Activated naive CD8-positive, alpha-beta T cell treated with anti-CD3 and anti-CD28 coated beads, Interleukin-2, amount 50 U/mL, for 24 hours (primary cell): ENCODE data around the gene NPY2R.

Experiments
- ATAC-seq: fragments of 150-1000 bp; cut with Tn5 transposase; one replicate; pipeline ENCODE4 v1.10.0; 2021
- DNase-seq: peaks from one replicate; pipeline ENCODE4 v3.0.0; 2021
- H3K27ac Mint-ChIP-seq: one replicate; pipeline ENCODE4 v1.8.0; 2021; ENCODE audit warnings: mild to moderate bottlenecking, mixed read lengths
- H3K27me3 Mint-ChIP-seq: one replicate; pipeline ENCODE4 v1.8.0; 2021; ENCODE audit warnings: mixed read lengths
- H3K36me3 Mint-ChIP-seq: one replicate; pipeline ENCODE4 v1.8.0; 2021; ENCODE audit warnings: low read depth, mixed read lengths
- H3K4me1 Mint-ChIP-seq: one replicate; pipeline ENCODE4 v1.8.0; 2021; ENCODE audit warnings: mixed read lengths
- H3K4me3 Mint-ChIP-seq: one replicate; pipeline ENCODE4 v1.8.0; 2021; ENCODE audit warnings: mild to moderate bottlenecking, moderate library complexity, mixed read lengths
- H3K9me3 Mint-ChIP-seq: one replicate; pipeline ENCODE4 v1.8.0; 2021; ENCODE audit warnings: mixed read lengths

NPY2R gene

GRCh38 chr4:155232432-155232831 lies 24.0 kb downstream of the NPY2R start:
- no peaks in the 10 kb centered on the region for H3K4me1 Mint-ChIP-seq
- no peak for ATAC-seq
- peaks cover 2% of the 10 kb centered on the region for H3K27me3 Mint-ChIP-seq
- H3K27ac Mint-ChIP-seq = no peak overlapping the region
- no peaks in the 10 kb centered on the region for H3K9me3 Mint-ChIP-seq
- no peaks in the 10 kb centered on the region for H3K36me3 Mint-ChIP-seq
- H3K4me3 Mint-ChIP-seq = no peak overlapping the region
- no peak for DNase-seq

DNA sequence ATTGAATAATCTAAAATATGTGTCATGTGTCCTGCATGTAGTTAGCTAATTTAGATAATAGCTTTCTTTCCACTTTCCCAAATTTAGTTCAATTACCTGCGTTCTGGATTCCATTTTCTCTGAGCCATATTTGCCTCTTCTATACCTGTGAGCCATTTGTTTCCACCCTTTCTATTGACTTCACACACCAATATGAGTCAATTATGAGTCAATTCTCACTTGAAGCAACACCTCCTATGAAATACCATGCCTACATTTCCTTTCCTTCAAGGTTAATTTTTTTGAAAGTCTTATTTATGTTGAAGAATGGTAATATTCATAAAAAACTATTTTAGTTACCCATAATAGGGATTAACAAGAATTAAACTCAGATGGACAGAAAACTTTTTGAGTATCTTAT lies 25.8 kb downstream of the NPY2R start:
- ATAC-seq = no peak
- Mint-ChIP-seq H3K4me1 (no peaks in the 10 kb centered on the region), H3K27me3 (peaks cover 2% of the 10 kb centered on the region), H3K4me3 (no peak overlapping the region), H3K27ac (no peak overlapping the region), H3K36me3 (no peaks in the 10 kb centered on the region), H3K9me3 (no peaks in the 10 kb centered on the region)
- no peak for DNase-seq

DNA sequence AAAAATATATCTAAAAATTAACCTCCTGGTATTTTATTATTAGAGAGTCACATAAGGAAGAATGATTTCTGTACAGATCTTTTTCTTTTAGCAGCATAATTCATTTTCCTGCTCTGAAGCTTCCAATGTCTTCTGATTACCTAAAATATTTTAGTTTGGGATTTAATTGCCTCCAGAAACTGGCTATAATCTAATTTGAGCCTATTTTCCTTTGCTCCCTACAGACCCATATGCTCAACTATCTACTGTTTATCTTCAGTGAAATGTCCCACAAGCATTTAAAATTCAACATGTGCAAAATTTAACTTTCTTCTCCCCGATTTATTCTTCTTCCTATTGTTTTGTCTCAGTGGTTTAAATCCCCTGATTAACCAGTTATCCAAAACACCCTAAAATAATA lies 29.1 kb downstream of the NPY2R start:
- DNase-seq (no peak), ATAC-seq (no peak)
- H3K27me3 Mint-ChIP-seq = peaks cover 2% of the 10 kb centered on the region
- H3K27ac Mint-ChIP-seq = no peak overlapping the region
- no peaks in the 10 kb centered on the region for H3K36me3 Mint-ChIP-seq
- no peak overlapping the region for H3K4me3 Mint-ChIP-seq
- H3K4me1 Mint-ChIP-seq = no peaks in the 10 kb centered on the region
- peaks cover 6% of the 10 kb centered on the region for H3K9me3 Mint-ChIP-seq

GRCh38 chr4:155241225-155241624 lies 32.8 kb downstream of the NPY2R start:
- Mint-ChIP-seq H3K9me3 (peaks cover 6% of the 10 kb centered on the region), H3K36me3 (no peaks in the 10 kb centered on the region), H3K4me1 (no peaks in the 10 kb centered on the region), H3K27me3 (no peaks in the 10 kb centered on the region), H3K4me3 (no peak overlapping the region), H3K27ac (no peak overlapping the region)
- DNase-seq (no peak), ATAC-seq (no peak)

GRCh38 chr4:155241664-155242063 lies 33.2 kb downstream of the NPY2R start:
- Mint-ChIP-seq H3K27ac (no peak overlapping the region), H3K36me3 (no peaks in the 10 kb centered on the region), H3K27me3 (no peaks in the 10 kb centered on the region), H3K4me1 (no peaks in the 10 kb centered on the region), H3K4me3 (no peak overlapping the region), H3K9me3 (peaks cover 6% of the 10 kb centered on the region)
- no peak for DNase-seq
- no peak for ATAC-seq

DNA sequence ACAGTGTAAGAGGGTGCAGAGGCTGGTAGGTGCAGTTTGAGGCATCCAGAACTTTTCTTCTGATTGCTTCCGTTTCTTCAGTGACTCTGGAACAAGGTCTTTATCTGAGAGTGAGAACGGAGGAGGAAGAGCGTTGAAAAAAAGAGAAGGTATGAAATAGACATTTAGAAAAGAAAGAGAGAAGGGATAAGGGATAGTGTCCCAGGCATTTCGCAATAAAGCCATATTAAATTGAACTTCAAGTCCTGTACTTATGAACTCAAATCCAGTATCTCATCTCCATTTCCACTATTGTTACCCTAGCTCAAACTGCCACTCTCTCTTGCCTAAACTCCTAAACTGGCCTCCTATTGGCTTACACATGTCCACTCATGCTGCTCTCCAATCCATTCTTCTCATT lies 36.7 kb downstream of the NPY2R start:
- Mint-ChIP-seq H3K27me3 (peaks cover 2% of the 10 kb centered on the region), H3K4me1 (no peaks in the 10 kb centered on the region), H3K9me3 (peaks cover 6% of the 10 kb centered on the region), H3K4me3 (no peak overlapping the region), H3K36me3 (no peaks in the 10 kb centered on the region), H3K27ac (no peak overlapping the region)
- no peak for ATAC-seq
- no peak for DNase-seq

DNA sequence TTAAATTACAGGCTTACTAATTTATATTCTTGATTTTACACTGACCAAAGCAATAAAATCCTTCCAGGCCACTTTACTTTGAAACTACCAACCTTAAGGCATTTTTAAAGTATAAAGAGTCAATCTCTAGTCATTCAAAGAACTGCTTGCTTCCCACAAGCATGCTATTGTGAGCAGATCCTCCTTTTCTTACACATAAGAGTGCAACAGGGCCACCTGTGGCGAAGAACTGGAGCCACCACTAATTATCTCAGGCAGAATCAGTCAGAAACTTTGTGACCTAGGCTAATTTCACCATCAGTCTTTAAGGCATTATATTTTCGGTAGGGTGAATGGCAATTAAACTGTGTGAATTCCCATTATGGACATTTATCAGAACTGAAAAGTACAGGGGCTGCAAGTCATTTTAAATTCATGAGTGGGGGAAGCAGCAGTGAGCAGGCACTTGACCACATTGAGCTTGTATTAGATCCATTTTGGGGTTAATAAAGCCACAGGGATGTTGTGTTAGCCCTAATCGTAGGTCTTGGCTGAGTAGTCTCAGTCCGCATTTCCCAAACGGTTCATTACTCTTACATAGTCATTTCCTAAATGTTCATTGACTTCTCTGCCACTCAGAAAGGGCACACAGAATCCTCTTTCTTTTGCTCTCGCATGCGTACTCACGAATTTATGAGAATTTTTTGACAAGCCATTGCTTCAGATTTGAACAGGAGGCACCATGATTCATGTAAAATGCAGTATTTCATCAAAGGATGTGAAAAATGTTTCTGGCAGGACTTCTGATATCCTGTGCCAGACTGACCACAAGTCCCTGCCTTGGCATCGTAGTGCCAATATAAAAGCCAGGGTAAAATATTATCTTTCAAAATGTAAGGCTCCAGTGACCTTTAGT lies 39.8 kb downstream of the NPY2R start:
- H3K27me3 Mint-ChIP-seq = peaks cover 2% of the 10 kb centered on the region
- no peak for DNase-seq
- H3K4me1 Mint-ChIP-seq = no peaks in the 10 kb centered on the region
- H3K9me3 Mint-ChIP-seq = no peaks in the 10 kb centered on the region
- no peak overlapping the region for H3K27ac Mint-ChIP-seq
- H3K36me3 Mint-ChIP-seq = no peaks in the 10 kb centered on the region
- ATAC-seq = no peak
- H3K4me3 Mint-ChIP-seq = no peak overlapping the region

GRCh38 chr4:155249016-155249566 lies 40.7 kb downstream of the NPY2R start:
- H3K36me3 Mint-ChIP-seq = no peaks in the 10 kb centered on the region
- H3K27me3 Mint-ChIP-seq = peaks cover 2% of the 10 kb centered on the region
- no peaks in the 10 kb centered on the region for H3K9me3 Mint-ChIP-seq
- H3K4me3 Mint-ChIP-seq = no peak overlapping the region
- ATAC-seq (no peak), DNase-seq (no peak)
- H3K27ac Mint-ChIP-seq = no peak overlapping the region
- no peaks in the 10 kb centered on the region for H3K4me1 Mint-ChIP-seq

- ATAC-seq (no peak), DNase-seq (no peak)
- no peaks in the 10 kb centered on the region for H3K36me3 Mint-ChIP-seq
- no peaks in the 10 kb centered on the region for H3K27me3 Mint-ChIP-seq
- no peak overlapping the region for H3K4me3 Mint-ChIP-seq
- no peaks in the 10 kb centered on the region for H3K9me3 Mint-ChIP-seq
- H3K4me1 Mint-ChIP-seq = no peaks in the 10 kb centered on the region
- H3K27ac Mint-ChIP-seq = no peak overlapping the region
Measured at GRCh38 chr4:155252327-155252726, 43.9 kb downstream of the NPY2R start.

DNA sequence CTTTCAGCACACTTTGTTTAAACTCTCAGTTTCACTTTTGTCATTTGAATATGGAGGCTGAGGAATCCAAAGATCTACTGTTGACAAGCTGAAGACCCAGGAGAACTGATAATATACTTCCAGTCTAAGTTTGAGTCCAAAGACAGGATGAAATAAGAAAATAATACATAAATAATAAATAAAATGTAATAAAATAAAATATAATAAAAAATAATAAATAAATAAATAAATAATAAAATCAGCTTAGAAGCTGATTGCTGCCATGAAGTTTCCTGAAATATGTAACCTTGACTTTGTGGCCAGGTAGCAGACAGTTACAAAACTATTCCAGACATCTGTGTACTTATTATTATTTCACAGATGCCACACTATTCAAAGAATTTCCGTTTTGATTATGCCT lies 55.0 kb downstream of the NPY2R start:
- H3K9me3 Mint-ChIP-seq = peaks cover 5% of the 10 kb centered on the region
- H3K36me3 Mint-ChIP-seq = no peaks in the 10 kb centered on the region
- H3K27me3 Mint-ChIP-seq = no peaks in the 10 kb centered on the region

DNA sequence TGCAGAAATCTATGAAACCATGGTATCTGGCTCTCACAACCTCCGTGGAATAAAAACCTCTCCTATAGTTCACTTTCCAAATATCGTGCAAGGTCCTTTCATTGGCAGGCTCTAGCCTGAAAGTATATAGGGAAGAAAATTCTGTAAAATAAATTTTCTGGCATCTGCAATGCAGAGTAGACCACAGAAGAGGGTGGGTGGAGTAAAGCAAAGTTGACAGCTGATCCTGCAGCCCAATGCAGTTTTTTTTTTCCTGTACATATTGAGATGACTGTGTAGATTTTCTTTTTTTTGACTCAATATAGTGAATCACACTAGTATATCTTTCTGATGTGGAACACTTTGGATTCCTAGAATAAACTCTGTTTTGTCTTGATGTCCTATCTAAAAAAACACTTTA lies 56.7 kb downstream of the NPY2R start:
- H3K27me3 Mint-ChIP-seq = no peaks in the 10 kb centered on the region

More for the DNA sequence above, 55.0 kb downstream of the NPY2R start:
- ATAC-seq (no peak), DNase-seq (no peak)
- Mint-ChIP-seq H3K4me1 (no peaks in the 10 kb centered on the region), H3K27ac (no peak overlapping the region), H3K4me3 (no peak overlapping the region)

More for the DNA sequence above, 56.7 kb downstream of the NPY2R start:
- Mint-ChIP-seq H3K36me3 (no peaks in the 10 kb centered on the region), H3K4me3 (no peak overlapping the region), H3K27ac (no peak overlapping the region), H3K4me1 (no peaks in the 10 kb centered on the region), H3K9me3 (no peaks in the 10 kb centered on the region)
- DNase-seq (no peak), ATAC-seq (no peak)
